Lower lobe of right lung (tissue), 2 donors: ENCODE results near the gene PTPRK. TPM values are rescaled to one million over a fixed set of nuclear protein-coding genes. Genes with fewer than 3 reads are reported as not detected.

Experiments
- ATAC-seq, 2 donors: fragments of 200-7000 bp; cut with Tn5 transposase; one replicate each; pipeline ENCODE4 v1.9.1; 2020 to 2022; ENCODE audit warnings: mild to moderate bottlenecking in 2 of 2, moderate library complexity in 2 of 2
- DNase-seq: peaks from one replicate; pipeline ENCODE4 v3.0.0-alpha.2; 2020
- H3K27ac ChIP-seq: fragments of 200-600 bp; one replicate; pipeline ENCODE4 v1.8.0; 2022
- H3K27me3 ChIP-seq: fragments of 200-600 bp; one replicate; pipeline ENCODE4 v1.8.0; 2022; ENCODE audit warnings: low read depth
- H3K36me3 ChIP-seq: fragments of 200-600 bp; one replicate; pipeline ENCODE4 v1.8.0; 2022; ENCODE audit warnings: mild to moderate bottlenecking
- H3K4me1 ChIP-seq: fragments of 200-600 bp; one replicate; pipeline ENCODE4 v1.8.0; 2022
- H3K4me3 ChIP-seq: fragments of 200-600 bp; one replicate; pipeline ENCODE4 v1.8.0; 2022; ENCODE audit warnings: mild to moderate bottlenecking
- H3K9me3 ChIP-seq: fragments of 200-600 bp; one replicate; pipeline ENCODE4 v1.8.0; 2022
- intact Hi-C: fragments of 100-400 bp; cut with DNase I; formaldehyde crosslinking; loops from one replicate; pipeline ENCODE4 v1.11.0; 2022
- total RNA-seq: library from RNA; stranded (reverse); fragmentation: NEBNext Ultra II Directional; extraction: Animal tissue kit (Norgen Biotek cat#: 25700); gene quantifications from one replicate; pipeline ENCODE4 v1.2.1, GENCODE V29; 2021
- TF ChIP-seq, protein P1 (sequence below): fragments of 200-600 bp; IDR thresholded peaks from one replicate; pipeline ENCODE4 v1.8.0; 2022; ENCODE audit warnings: antibody characterized with exemption, mild to moderate bottlenecking
- donor health status: DM: no; HTN: yes; CAD: no; lungs with severe emphysema.

The PTPRK gene
- total RNA-seq, 1 donor from 2014 or later: 62.7 TPM

DNA sequence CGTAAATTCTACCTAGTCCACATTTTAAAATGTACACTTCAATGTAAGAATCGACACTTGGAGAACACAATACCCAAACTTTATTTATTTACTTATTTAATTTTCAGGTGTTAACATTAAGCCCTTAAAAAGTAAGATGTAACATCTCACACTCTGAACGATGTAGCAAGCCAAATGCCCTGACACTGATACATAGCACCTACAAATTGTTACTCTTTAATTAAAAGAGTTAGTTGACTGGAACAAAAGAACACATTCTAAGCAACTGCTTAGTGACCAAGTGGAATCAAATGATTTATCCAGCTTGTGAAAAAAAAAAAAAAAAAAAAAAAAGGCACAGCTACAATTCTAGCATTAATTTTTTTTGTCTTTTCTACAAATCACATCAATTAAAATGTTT is 327.4 kb downstream of the PTPRK start:
- intact Hi-C loops: no loop called here
- Histone ChIP-seq H3K27ac (no peak overlapping the region), H3K27me3 (no peaks in the 10 kb centered on the region), H3K9me3 (no peaks in the 10 kb centered on the region), H3K4me1 (no peaks in the 10 kb centered on the region), H3K4me3 (no peak overlapping the region), H3K36me3 (no peaks in the 10 kb centered on the region)
- ATAC-seq: no peak
- no peak for DNase-seq
- TF ChIP-seq, protein P1, sequence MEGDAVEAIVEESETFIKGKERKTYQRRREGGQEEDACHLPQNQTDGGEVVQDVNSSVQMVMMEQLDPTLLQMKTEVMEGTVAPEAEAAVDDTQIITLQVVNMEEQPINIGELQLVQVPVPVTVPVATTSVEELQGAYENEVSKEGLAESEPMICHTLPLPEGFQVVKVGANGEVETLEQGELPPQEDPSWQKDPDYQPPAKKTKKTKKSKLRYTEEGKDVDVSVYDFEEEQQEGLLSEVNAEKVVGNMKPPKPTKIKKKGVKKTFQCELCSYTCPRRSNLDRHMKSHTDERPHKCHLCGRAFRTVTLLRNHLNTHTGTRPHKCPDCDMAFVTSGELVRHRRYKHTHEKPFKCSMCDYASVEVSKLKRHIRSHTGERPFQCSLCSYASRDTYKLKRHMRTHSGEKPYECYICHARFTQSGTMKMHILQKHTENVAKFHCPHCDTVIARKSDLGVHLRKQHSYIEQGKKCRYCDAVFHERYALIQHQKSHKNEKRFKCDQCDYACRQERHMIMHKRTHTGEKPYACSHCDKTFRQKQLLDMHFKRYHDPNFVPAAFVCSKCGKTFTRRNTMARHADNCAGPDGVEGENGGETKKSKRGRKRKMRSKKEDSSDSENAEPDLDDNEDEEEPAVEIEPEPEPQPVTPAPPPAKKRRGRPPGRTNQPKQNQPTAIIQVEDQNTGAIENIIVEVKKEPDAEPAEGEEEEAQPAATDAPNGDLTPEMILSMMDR: no peak

DNA sequence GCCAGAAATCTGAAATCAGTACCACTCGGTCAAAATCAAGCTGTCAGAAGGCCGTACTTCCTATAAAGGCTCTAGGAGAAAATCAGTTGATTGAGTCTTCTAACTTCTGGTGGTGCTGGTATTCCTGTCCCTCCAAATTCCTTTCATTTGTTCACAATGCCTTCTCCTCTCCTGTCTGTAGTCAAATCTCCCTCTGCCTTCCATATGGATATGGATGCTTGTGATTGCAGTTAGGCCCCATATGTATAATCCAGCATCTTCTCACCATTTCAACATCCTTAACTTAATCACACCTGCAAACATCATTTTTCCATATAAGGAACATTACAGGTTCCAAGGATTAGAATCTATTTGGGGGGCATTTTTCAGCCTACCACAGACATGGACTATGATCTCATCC is 331.7 kb downstream of the PTPRK start:
- DNase-seq (no peak), ATAC-seq (no peak)
- TF ChIP-seq, protein P1: no peak
- Histone ChIP-seq H3K4me1 (no peaks in the 10 kb centered on the region), H3K4me3 (no peak overlapping the region), H3K27me3 (no peaks in the 10 kb centered on the region), H3K9me3 (no peaks in the 10 kb centered on the region), H3K27ac (no peak overlapping the region), H3K36me3 (peaks cover 4% of the 10 kb centered on the region)
- intact Hi-C loops: no loop called here

DNA sequence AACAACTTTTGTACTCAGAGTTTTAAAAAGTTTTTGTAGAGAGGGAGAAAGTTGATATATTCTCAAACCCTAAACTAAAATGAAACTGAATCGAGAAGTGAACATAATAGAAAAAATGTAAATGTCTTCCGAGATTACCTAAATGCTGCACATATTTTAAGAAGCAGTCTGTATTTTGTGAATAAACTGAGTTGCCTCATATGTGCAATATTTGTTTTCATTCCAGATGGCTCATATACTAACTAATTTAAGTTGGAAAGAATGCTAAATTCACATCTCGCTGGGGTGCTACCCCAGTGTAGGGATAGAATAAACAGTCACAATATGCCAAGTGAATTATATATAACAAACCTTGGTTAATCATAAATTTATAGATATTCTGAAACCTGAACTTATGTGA is 333.7 kb downstream of the PTPRK start:
- H3K9me3 ChIP-seq: no peaks in the 10 kb centered on the region
- H3K4me1 ChIP-seq: no peaks in the 10 kb centered on the region
- DNase-seq (no peak), ATAC-seq (no peak)
- TF ChIP-seq, protein P1: no peak
- no peak overlapping the region for H3K27ac ChIP-seq
- intact Hi-C loops: no loop called here
- H3K36me3 ChIP-seq: peaks cover 4% of the 10 kb centered on the region
- no peak overlapping the region for H3K4me3 ChIP-seq
- no peaks in the 10 kb centered on the region for H3K27me3 ChIP-seq

DNA sequence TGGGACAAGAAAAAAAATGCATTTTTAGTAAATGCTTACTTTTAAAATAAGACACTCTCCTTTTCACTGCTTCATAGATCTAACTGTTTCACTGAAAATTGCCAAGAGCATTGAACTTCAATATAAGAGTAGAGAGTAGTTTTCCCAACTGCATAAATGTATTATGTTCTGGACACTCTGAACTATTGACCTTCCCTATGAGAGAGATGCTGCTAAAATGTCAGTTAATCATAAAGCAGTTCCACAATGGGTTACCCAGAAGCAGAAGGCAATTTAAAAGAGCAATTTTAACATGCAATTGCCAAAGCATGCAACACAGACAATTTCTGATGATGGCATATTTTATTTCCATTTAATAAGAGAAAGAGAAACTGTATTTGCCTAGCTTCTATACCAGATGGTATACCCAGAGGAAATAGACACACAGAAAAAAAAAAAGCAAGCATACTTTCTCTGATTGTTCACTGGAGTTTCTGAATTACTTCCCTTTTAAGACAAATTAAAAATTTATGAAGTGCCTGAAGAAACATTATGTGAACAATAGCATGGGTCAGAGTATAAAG is 340.4 kb downstream of the PTPRK start:
- no peak overlapping the region for H3K4me3 ChIP-seq

DNA sequence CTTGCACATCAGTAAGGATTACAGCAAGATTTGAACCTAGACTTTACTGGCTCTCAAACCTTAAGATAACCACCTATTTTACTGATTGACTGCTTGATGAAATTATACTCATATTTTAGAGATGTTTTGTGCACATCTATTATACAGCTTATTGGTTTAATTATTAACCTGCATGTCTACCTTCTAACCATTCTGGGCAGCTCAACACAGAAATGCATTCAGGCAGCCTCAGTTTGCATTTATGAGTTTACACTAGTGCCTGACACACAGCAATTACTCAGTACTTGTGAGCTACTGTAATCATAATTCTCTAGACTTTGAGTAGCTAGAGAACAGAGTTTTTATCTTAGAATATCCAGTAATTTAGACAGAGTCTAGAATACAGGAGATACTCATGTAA is 345.7 kb downstream of the PTPRK start:
- H3K4me3 ChIP-seq: no peak overlapping the region
- no peaks in the 10 kb centered on the region for H3K36me3 ChIP-seq
- no peak for ATAC-seq
- H3K4me1 ChIP-seq: no peaks in the 10 kb centered on the region
- intact Hi-C loops: no loop called here
- DNase-seq: no peak
- H3K9me3 ChIP-seq: no peaks in the 10 kb centered on the region
- TF ChIP-seq, protein P1: no peak
- no peaks in the 10 kb centered on the region for H3K27me3 ChIP-seq
- no peak overlapping the region for H3K27ac ChIP-seq

More for the DNA sequence above, 340.4 kb downstream of the PTPRK start:
- Histone ChIP-seq H3K4me1 (no peaks in the 10 kb centered on the region), H3K9me3 (no peaks in the 10 kb centered on the region), H3K36me3 (peaks cover 4% of the 10 kb centered on the region), H3K27me3 (no peaks in the 10 kb centered on the region), H3K27ac (no peak overlapping the region)
- TF ChIP-seq, protein P1: no peak
- DNase-seq (no peak), ATAC-seq (no peak)
- intact Hi-C loops: no loop called here
